PC-9 (cell line): ENCODE results near the gene SMG6. TPM values are rescaled to one million over a fixed set of nuclear protein-coding genes. Genes with fewer than 3 reads are reported as not detected.

Experiments used
- BruUV-seq: library from RNA; stranded (reverse); fragments of 400-500 nt; replicated peaks from 2 replicates; lab custom pipeline; 2021; lab: Mats Ljungman, UMichigan
- CTCF ChIA-PET: fragments of 300-600 bp; sonication (Branson Sonifier 250); formaldehyde crosslinking; loops from one replicate; lab custom pipeline; 2022; ENCODE audit warnings: antibody characterized with exemption; lab: Charles Lee
- POLR2A ChIA-PET: fragments of 300-600 bp; sonication (Branson Sonifier 250); formaldehyde crosslinking; loops from one replicate; lab custom pipeline; 2022; ENCODE audit warnings: antibody characterized with exemption; ENCODE audit not compliant: unreplicated experiment; lab: Charles Lee
- DNase-seq, 2 experiments: peaks; one replicate each; pipeline versions ENCODE4 v3.0.0 to v3.0.0-alpha.2; 2015 to 2022; ENCODE audit warnings: mixed read lengths in 1 of 2
- H2AFZ ChIP-seq: fragments of 200-600 bp; sonication (generic); 2 replicates; pipeline ENCODE4 v1.8.1; 2017; ENCODE audit warnings: antibody characterized with exemption
- H3F3A ChIP-seq: fragments of 200-600 bp; sonication (generic); 2 replicates; pipeline ENCODE4 v1.8.1; 2017; ENCODE audit warnings: antibody characterized with exemption, mild to moderate bottlenecking, low read depth; ENCODE audit not compliant: insufficient read depth
- H3K27ac ChIP-seq: fragments of 200-600 bp; sonication (generic); 2 replicates; pipeline ENCODE4 v1.6.1; 2016; ENCODE audit warnings: mixed run types
- H3K27me3 ChIP-seq: fragments of 200-600 bp; sonication (generic); 2 replicates; pipeline ENCODE4 v1.6.1; 2016; ENCODE audit warnings: low read depth, mixed run types; ENCODE audit not compliant: insufficient read depth
- H3K36me3 ChIP-seq: fragments of 200-600 bp; sonication (generic); 2 replicates; pipeline ENCODE4 v1.6.1; 2016; ENCODE audit warnings: low read depth, mixed run types
- H3K4me1 ChIP-seq: fragments of 200-600 bp; sonication (generic); replicated peaks from 2 replicates; pipeline ENCODE4 v1.6.1; 2016; ENCODE audit warnings: mixed run types; ENCODE audit not compliant: insufficient read depth
- H3K4me2 ChIP-seq: fragments of 200-600 bp; sonication (generic); 2 replicates; pipeline ENCODE4 v1.6.1; 2017; ENCODE audit warnings: mixed run types
- H3K4me3 ChIP-seq: fragments of 200-600 bp; sonication (generic); 2 replicates; pipeline ENCODE4 v1.6.1; 2016; ENCODE audit warnings: mixed run types
- H3K79me2 ChIP-seq: fragments of 200-600 bp; sonication (generic); 2 replicates; pipeline ENCODE4 v1.6.1; 2017; ENCODE audit warnings: low read depth, mixed run types
- H3K9me2 ChIP-seq: fragments of 200-600 bp; sonication (generic); 2 replicates; pipeline ENCODE4 v1.8.1; 2017; ENCODE audit warnings: mild to moderate bottlenecking; ENCODE audit not compliant: insufficient read depth
- H3K9me3 ChIP-seq: fragments of 200-600 bp; sonication (generic); 2 replicates; pipeline ENCODE4 v1.8.1; 2016; ENCODE audit warnings: low read depth; ENCODE audit not compliant: insufficient read depth
- H4K20me1 ChIP-seq: fragments of 200-600 bp; sonication (generic); 2 replicates; pipeline ENCODE4 v1.8.1; 2017; ENCODE audit not compliant: insufficient read depth
- CTCF ChIP-seq: fragments of 200-600 bp; sonication (generic); conservative IDR thresholded peaks from 2 replicates; pipeline ENCODE4 v1.6.1; 2017; ENCODE audit warnings: mixed run types, antibody characterized with exemption, mild to moderate bottlenecking, moderate library complexity
- EZH2 ChIP-seq: fragments of 200-600 bp; sonication (generic); IDR thresholded peaks from 2 replicates; pipeline ENCODE4 v1.8.0; 2017; ENCODE audit warnings: antibody characterized with exemption, low read depth
- intact Hi-C: fragments of 100-400 bp; cut with micrococcal nuclease; formaldehyde crosslinking; loops from one replicate; pipeline ENCODE4 v1.10.0; 2022; ENCODE audit not compliant: unreplicated experiment
- total RNA-seq: library from RNA; stranded (reverse); gene quantifications from 2 replicates; pipeline ENCODE4 v1.2.3, GENCODE V29; 2021

Gene SMG6
- total RNA-seq, 1 experiment from 2014 or later: 43.1 TPM

DNA sequence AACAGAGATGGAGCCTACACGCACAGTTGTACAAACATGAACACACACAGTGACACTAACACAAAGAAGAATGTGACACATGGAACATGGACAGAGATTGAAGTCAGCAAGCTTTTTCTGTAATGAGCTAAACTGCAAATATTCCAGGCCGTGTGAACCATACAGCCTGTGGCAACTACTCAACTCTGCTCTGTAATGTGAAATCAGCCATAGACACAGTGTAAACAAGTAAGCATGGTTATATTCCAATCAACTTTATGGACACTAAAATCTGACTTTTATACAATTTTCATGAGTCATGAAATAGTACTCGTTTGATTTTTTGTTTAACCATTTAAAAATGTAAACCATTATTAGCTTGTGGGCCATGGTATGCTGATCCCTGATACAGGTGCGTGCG is 120.2 kb downstream of the SMG6 start:
- no TSS peak for BruUV-seq
- H3K4me1 ChIP-seq: no peaks in the 10 kb centered on the region
- intact Hi-C loops: no loop called here
- no peak for DNase-seq
- CTCF ChIA-PET: no interaction called here
- no peaks in the 10 kb centered on the region for H3K36me3 ChIP-seq
- no peaks in the 10 kb centered on the region for H3K27me3 ChIP-seq
- no peaks in the 10 kb centered on the region for H4K20me1 ChIP-seq
- H3K4me3 ChIP-seq: no peak overlapping the region
- no peaks in the 10 kb centered on the region for H3K79me2 ChIP-seq
- no peak overlapping the region for H2AFZ ChIP-seq
- no peak overlapping the region for H3K4me2 ChIP-seq
- no peaks in the 10 kb centered on the region for H3K9me3 ChIP-seq
- H3K27ac ChIP-seq: no peak overlapping the region
- no peaks in the 10 kb centered on the region for H3K9me2 ChIP-seq
- no peaks in the 10 kb centered on the region for H3F3A ChIP-seq
- TF ChIP-seq EZH2 (no peak), CTCF (no peak)
- POLR2A ChIA-PET: interaction anchor here (0.6 kb wide), 1 partner anchor 44 kb away, joined by 3 read pairs; no protein-coding TSS in a partner anchor

DNA sequence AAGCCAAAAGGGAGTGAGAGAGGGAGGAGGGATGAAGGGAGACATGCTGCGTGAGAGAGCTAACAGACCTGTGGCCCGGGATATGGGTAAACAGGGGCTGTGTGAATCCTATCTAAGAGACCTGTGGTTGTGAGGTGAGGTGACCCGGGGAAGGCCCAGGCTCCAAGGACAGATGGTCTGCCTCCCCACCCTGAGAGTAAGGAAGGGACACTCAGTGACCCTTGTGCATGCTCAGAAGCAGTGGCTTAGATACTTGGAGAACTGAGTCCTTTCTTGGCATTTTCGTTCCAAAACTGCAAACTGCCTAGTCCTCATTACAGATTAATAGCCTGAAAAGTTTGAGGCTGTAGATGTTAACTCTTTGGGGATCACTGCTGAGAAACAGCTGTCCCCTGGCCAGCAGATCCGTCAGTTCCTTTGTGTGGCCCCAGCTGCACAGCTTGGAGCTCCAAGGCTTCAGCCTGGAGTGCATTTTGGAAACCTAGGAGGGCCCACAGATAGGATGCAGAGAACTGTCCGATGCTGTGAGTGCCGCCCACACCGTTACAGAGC is 121.6 kb downstream of the SMG6 start:
- no peaks in the 10 kb centered on the region for H3F3A ChIP-seq
- H3K9me3 ChIP-seq: no peaks in the 10 kb centered on the region
- H3K4me3 ChIP-seq: no peak overlapping the region
- no peaks in the 10 kb centered on the region for H3K27me3 ChIP-seq
- no peaks in the 10 kb centered on the region for H3K79me2 ChIP-seq
- H3K36me3 ChIP-seq: no peaks in the 10 kb centered on the region
- DNase-seq: no peak
- H3K27ac ChIP-seq: no peak overlapping the region
- no peaks in the 10 kb centered on the region for H3K9me2 ChIP-seq
- H3K4me2 ChIP-seq: no peak overlapping the region
- no peak overlapping the region for H2AFZ ChIP-seq
- CTCF ChIA-PET: interaction anchor here (0.6 kb wide), 1 partner anchor 127 kb away, joined by 8 read pairs; the partner anchor contains the start of gene HIC1
- intact Hi-C loops: no loop called here
- H4K20me1 ChIP-seq: no peaks in the 10 kb centered on the region
- TF ChIP-seq EZH2: no peak
- BruUV-seq: no TSS peak
- POLR2A ChIA-PET: no interaction called here
- H3K4me1 ChIP-seq: no peaks in the 10 kb centered on the region

- H3K4me1 ChIP-seq: no peaks in the 10 kb centered on the region
- no peak overlapping the region for H3K27ac ChIP-seq
- H4K20me1 ChIP-seq: no peaks in the 10 kb centered on the region
- POLR2A ChIA-PET: no interaction called here
- H3K4me2 ChIP-seq: no peak overlapping the region
- no peak overlapping the region for H3K4me3 ChIP-seq
- no peaks in the 10 kb centered on the region for H3K9me2 ChIP-seq
- no peak for DNase-seq
- no peaks in the 10 kb centered on the region for H3K36me3 ChIP-seq
- H3F3A ChIP-seq: no peaks in the 10 kb centered on the region
- no peak overlapping the region for H2AFZ ChIP-seq
- intact Hi-C loops: no loop called here
- no peaks in the 10 kb centered on the region for H3K79me2 ChIP-seq
- H3K9me3 ChIP-seq: no peaks in the 10 kb centered on the region
- BruUV-seq: no TSS peak
- CTCF ChIA-PET: no interaction called here
- TF ChIP-seq CTCF: no peak
- TF ChIP-seq EZH2: no peak
- H3K27me3 ChIP-seq: no peaks in the 10 kb centered on the region
These were observed 122.2 kb downstream of the SMG6 start for GRCh38 chr17:2181206-2181896.
